ENCODE data around the gene ASAP2.
A peak's percentile ranks its signal among the peaks of the same experiment; 100 is the strongest.

Gene ASAP2

GRCh38 chr2:9325428-9325827 is 118.8 kb downstream of the ASAP2 start:
- DNase-seq (ENCODE audit: low spot score): no peak

GRCh38 chr2:9326975-9327374 is 120.4 kb downstream of the ASAP2 start:
- DNase-seq (ENCODE audit: low spot score): no peak

GRCh38 chr2:9327873-9328352 is 121.3 kb downstream of the ASAP2 start:
- no peak for DNase-seq (ENCODE audit: low spot score)

DNA sequence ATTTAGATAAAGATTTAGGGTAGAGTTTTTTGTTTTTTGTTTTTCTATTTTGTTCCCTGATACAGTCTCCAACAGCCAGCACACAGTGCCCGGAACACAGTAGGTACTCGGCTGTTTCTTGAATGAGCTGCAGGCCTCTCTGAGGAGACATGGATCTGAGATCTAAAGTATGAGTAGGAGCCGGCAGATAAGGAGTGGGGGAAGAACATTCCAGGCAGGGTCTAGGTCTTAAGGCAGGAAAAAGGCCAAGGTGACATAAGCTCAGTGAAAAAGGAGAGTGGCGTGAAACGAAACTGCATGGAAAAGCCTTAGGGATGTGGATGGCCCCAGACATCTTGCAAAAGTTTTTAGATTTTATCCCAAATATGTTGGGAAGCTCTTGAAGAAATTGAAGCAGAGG is 122.3 kb downstream of the ASAP2 start:
- DNase-seq (ENCODE audit: low spot score): no peak

DNA sequence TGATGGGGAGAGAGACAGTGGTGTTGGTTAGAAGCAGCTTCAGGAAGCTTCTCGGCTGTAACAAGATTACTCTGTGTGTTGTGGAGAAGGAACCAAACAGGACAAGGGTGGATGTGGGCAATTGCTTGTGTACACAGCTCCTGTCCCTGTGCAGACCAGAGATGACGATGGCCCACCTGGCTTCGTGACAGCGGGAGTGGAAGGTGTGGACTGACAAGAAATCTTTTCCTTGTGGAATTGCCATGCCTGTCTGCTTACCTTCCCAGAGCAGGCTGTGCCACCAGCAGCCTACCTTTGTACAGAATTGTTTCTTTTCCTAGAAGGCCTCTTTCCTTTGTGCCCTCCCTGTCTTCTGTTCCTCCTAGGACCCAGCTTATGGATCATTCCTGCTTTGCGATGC is 122.9 kb downstream of the ASAP2 start:
- DNase-seq (ENCODE audit: low spot score): no peak

GRCh38 chr2:9330612-9331270 is 124.1 kb downstream of the ASAP2 start:
- DNase-seq (ENCODE audit: low spot score): no peak

DNA sequence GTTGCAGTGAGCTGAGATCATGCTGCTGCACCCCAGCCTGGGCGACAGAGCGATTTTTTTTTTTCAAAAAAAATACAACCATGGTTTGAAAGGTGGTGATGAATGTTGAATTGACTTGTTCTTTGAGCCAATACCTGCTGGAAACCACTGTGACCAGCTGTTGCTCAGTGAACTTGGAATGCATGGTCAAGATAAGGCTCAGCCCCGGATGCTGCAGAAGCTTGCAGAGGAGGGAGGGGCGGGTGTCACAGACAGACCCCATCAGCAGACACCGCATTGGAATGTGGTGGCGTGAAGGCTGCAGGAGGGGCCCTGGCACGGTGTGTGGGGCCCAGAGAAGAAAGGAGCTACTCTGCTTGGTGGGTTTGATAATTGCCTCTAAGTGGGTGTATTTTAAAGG is 125.1 kb downstream of the ASAP2 start:
- DNase-seq (ENCODE audit: low spot score): no peak

- no peak for DNase-seq (ENCODE audit: low spot score)
Measured at GRCh38 chr2:9332136-9332852, 125.7 kb downstream of the ASAP2 start.

- no peak for DNase-seq (ENCODE audit: low spot score)
Measured at GRCh38 chr2:9332853-9333245, 126.2 kb downstream of the ASAP2 start.

DNA sequence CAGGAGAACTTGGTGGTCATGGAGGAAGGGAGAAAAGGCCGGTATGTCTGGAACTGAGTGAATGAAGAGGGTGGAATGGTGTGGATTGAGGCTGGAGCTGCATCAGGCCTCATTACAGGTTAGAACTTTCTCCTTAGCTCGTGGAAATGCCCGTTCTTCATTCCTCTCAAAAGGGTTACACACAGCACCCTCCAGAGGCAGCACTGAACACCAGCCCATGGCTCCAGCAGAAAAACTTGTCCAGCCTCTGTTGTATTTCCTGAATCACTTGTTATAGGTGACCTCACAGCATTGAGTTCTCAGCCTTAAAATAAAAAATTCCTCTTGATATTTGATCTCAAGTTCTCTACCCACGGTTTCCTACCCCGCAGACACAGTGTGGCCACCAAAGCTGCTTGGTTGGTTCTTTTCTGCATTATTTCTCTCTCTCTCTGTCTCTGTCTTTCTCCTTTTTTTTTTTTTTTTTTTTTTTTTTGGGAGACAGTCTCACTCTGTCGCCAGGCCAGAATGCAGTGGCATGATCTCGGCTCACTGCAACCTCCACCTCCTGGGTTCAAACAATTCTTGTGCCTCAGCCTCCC is 127.1 kb downstream of the ASAP2 start:
- DNase-seq (ENCODE audit: low spot score): peak; percentile 80

GRCh38 chr2:9334761-9335160 is 128.1 kb downstream of the ASAP2 start:
- no peak for DNase-seq (ENCODE audit: low spot score)

DNA sequence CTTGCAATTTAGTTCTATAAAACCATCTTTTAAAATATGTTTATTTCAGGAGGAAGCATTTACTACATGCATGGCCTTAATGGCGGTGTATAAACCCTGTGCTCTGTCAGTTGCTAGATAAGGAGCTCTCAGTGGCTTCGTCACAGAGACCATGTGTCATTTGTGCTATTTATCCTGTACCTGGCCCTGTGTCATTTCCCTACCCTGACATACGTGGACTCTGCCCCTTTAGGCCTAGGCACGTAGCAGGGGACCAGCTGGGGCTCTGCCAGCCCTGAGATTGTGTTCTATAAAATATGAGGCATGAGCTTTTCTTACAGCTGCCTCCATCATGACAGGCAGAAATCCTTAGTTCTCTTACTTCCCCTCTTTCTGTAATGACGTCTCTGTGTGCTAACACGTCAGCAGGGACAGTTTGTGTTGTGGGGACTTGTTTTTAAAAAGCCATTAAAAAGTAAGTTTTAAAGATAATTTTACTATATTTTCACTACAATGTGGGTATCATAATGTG is 128.8 kb downstream of the ASAP2 start:
- DNase-seq (ENCODE audit: low spot score): no peak

DNA sequence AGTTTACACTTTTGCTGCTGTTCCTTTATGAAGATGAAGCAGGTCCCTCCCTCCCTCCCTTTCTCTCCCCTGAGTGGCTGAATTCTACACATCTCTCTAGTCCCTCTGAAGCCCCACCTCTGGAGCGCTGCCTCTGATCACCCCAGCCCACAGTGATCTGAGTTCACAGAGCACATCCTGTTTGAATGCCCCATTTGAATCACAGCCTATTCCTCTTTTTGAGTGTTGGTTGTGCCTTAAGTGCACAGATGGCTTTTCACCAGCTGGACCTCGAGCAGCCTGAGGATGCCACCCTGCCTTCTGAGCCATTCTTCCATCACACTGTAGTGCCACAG is 129.6 kb downstream of the ASAP2 start:
- DNase-seq (ENCODE audit: low spot score): no peak

DNA sequence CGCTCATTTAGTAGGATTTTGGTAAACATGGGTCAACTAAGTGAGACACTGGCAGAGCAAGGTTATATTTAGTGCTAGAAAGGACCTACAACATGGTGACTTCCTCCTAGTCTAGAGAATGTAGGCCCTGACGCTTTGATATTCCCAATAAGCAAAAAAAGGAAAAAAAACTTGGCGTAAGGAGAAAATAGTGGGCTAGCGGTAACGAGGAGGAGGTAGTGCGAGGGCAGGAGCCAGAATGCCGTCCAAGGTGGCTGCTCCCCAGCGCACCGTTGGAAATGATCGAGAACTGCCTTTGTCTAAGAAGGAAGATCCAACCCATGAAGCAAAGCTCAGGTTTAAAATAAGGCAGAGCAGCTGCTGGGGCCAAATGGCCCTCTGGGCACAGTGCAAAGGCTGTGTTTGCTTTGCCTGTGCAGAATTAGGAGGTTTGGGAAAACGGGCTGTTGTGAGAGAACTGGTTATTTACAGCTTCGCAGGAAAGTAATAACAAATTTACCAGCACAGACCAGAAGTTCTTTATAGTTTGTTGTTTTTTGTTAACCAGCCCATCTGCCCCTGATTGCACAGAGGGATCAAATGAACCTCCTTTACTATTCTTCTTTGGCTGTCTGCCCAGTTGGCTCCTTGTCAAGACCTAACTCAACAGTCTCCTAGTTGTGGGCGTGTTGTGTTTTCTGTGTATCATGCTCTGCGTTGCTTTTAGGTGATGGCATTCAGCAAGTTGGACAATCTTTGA is 130.1 kb downstream of the ASAP2 start:
- DNase-seq (ENCODE audit: low spot score): peak; percentile 41

- DNase-seq (ENCODE audit: low spot score): no peak
Measured at GRCh38 chr2:9337901-9338300, 131.3 kb downstream of the ASAP2 start.

- DNase-seq (ENCODE audit: low spot score): no peak
Measured at GRCh38 chr2:9341337-9341887, 134.8 kb downstream of the ASAP2 start.

DNA sequence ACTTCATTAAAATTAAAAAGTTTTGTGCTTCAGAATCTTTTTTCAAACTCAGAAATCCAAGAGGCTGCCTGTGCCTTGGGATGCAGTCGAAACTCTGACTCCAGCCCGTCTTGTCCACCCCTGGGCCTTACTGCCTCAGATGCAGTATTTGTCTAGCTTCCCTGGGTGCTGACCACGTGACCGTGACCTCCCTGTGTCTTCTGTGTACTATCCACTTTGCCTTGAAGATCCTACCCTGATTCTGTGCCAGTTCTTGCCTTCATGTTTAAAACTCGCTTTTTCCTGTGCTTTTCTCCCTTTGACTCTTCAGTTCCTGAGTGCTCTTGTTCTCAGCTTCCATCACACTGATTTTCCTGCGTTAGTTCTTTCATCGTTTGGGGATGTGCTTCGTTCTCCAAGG is 136.0 kb downstream of the ASAP2 start:
- DNase-seq (ENCODE audit: low spot score): no peak

DNA sequence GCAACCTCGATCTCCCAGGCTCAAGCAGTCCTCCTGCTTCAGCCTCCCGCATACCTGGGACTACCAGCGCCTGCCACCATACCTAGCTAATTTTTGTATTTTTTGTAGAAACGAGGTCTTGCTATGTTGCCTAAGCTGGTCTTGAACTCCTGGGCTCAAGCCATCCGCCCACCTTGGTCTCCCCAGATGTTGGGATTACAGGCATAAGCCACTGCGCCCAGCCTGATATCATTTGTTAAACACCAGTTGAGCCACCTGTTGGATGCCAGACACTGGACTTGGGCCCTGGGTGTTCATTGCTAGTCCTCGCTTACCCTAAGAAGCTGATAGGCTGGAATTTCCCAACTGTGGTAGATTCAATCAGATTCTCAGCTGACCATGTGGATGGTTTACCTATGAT is 136.9 kb downstream of the ASAP2 start:
- no peak for DNase-seq (ENCODE audit: low spot score)

DNA sequence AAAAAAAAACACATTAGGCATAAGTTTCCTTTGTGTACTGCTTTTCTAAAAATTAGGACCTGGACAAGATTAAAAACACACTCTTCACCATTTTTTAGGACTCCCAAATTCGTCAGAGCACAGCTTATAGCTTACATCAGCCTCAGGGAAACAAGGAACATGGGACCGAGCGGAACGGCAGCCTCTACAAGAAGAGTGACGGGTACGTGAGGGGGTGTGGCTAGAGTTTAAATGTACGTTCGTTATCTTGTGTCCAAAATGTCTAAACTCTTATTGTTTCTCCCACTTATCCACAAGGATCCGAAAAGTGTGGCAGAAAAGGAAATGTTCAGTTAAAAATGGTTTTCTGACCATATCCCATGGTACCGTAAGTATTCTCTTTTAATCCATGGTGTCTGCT is 137.8 kb downstream of the ASAP2 start:
- no peak for DNase-seq (ENCODE audit: low spot score)

- no peak for DNase-seq (ENCODE audit: low spot score)
Measured at GRCh38 chr2:9345343-9345742, 138.7 kb downstream of the ASAP2 start.

DNA sequence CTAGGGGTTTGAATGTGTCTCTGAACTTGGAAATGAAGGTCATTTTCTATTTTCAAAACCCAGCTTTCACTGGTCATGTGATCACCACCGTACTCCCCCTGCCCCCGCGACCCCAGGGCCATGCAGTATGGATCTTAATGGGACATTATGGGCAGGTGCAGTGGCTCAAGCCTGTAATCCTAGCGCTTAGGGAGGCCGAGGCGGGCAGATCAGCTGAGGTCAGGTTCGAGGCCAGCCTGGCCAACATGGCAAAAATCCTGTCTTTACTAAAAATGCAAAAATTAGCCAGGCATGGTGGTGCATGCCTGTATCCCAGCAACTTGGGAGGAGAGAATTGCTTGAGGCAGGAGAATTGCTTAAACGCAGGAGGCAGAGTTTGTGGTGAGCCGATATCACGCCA is 139.4 kb downstream of the ASAP2 start:
- DNase-seq (ENCODE audit: low spot score): no peak

GRCh38 chr2:9346885-9347284 is 140.3 kb downstream of the ASAP2 start:
- DNase-seq (ENCODE audit: low spot score): no peak

Measured in SW480 (cell line).